Thyroid gland (tissue), 4 donors: ENCODE measurements around the gene LIF. TPM values are rescaled to one million over a fixed set of nuclear protein-coding genes. Genes with fewer than 3 reads are reported as not detected.

Source experiments
- DNase-seq, 2 donors: peaks; one replicate each; pipeline ENCODE4 v3.0.0-alpha.2; 2019
- H3K27ac ChIP-seq, 3 donors: fragments of 200-600 bp; sonication (generic); 1 replicate in 2 of 3; 2 replicates in 1 of 3; pipeline ENCODE4 v1.5.1; 2016 to 2019; ENCODE audit warnings: mild to moderate bottlenecking in 1 of 3, moderate library complexity in 1 of 3
- H3K27me3 ChIP-seq: fragments of 200-600 bp; sonication (generic); one replicate; pipeline ENCODE4 v1.5.1; 2019
- H3K36me3 ChIP-seq, 2 donors: fragments of 200-600 bp; sonication (generic); one replicate each; pipeline ENCODE4 v1.5.1; 2016 to 2019
- H3K4me1 ChIP-seq, 2 donors: fragments of 200-600 bp; sonication (generic); one replicate each; pipeline ENCODE4 v1.5.1; 2017 to 2019
- H3K4me3 ChIP-seq, 3 donors: fragments of 200-600 bp; sonication (generic); replicated peaks in 1 of 3; 1 replicate in 2 of 3; 2 replicates in 1 of 3; pipeline ENCODE4 v1.5.1; 2016; ENCODE audit warnings: mild to moderate bottlenecking in 1 of 3
- H3K9me3 ChIP-seq: fragments of 200-600 bp; sonication (generic); one replicate; pipeline ENCODE4 v1.5.1; 2017
- CTCF ChIP-seq, 6 experiments: fragments of 200-600 bp in 3 of 6; fragments of 450-650 bp in 3 of 6; sonication (generic) in 3 of 6; IDR thresholded peaks; one replicate each; pipeline ENCODE4 v1.5.1; 2016 to 2019; ENCODE audit warnings: antibody characterized with exemption in 6 of 6, mild to moderate bottlenecking in 2 of 6, inconsistent platforms in 1 of 6, moderate library complexity in 1 of 6
- POLR2A ChIP-seq, 2 donors: fragments of 450-650 bp; IDR thresholded peaks; one replicate each; pipeline ENCODE4 v1.6.1; 2017; ENCODE audit warnings: antibody characterized with exemption in 2 of 2, mild to moderate bottlenecking in 2 of 2, moderate library complexity in 1 of 2
- WGBS, 2 donors: methylation state at CpG; one replicate each; pipeline ENCODE4 v1.1.5; 2017; 5-methylcytosine and 5-hydroxymethylcytosine counted together
- intact Hi-C: fragments of 100-400 bp; cut with DNase I; formaldehyde crosslinking; loops from one replicate; pipeline ENCODE4 v1.15.1; 2023
- total RNA-seq, 4 donors: library from RNA; depleted of rRNA; stranded (reverse); fragments of >200 nt; gene quantifications; one replicate each; pipeline ENCODE4 v1.2.3, GENCODE V29; 2016

Gene LIF
- total RNA-seq, 4 donors from 2014 or later, result 0.89 to 2.6 (median 2.2) TPM

GRCh38 chr22:30279932-30280331 is 33.4 kb upstream of the LIF start:
- WGBS, 2 donors, result 90 to 98% methylated on average over 5 of the region's 5 CpGs
- Histone ChIP-seq H3K4me1 (peaks cover 0 to 10% of the 10 kb centered on the region in 2 donors), H3K27me3 (no peaks in the 10 kb centered on the region), H3K27ac (no peak overlapping the region), H3K4me3 (no peak overlapping the region), H3K36me3 (peaks cover 5 to 10% of the 10 kb centered on the region in 2 donors), H3K9me3 (no peaks in the 10 kb centered on the region)
- TF ChIP-seq CTCF (IDR thresholded peaks at IDR 0.05), result no peak
- no peak for TF ChIP-seq POLR2A (IDR thresholded peaks at IDR 0.05)
- no peak for DNase-seq
- intact Hi-C loops, result no loop called here

- Histone ChIP-seq H3K36me3 (peaks cover 0 to 2% of the 10 kb centered on the region in 2 donors), H3K27ac (no peak overlapping the region), H3K9me3 (no peaks in the 10 kb centered on the region), H3K27me3 (no peaks in the 10 kb centered on the region), H3K4me3 (no peak overlapping the region), H3K4me1 (peaks cover 0 to 10% of the 10 kb centered on the region in 2 donors)
- TF ChIP-seq POLR2A (IDR thresholded peaks at IDR 0.05) (no peak), CTCF (IDR thresholded peaks at IDR 0.05) (no peak)
- DNase-seq, result no peak
- intact Hi-C loops, result no loop called here
- WGBS, 2 donors, result 87 to 92% methylated on average over 15 to 16 of the region's 16 CpGs
Measured at GRCh38 chr22:30279046-30279788, 32.7 kb upstream of the LIF start.

GRCh38 chr22:30277547-30278344 is 31.2 kb upstream of the LIF start:
- H3K4me3 ChIP-seq, result no peak overlapping the region
- H3K27ac ChIP-seq, result peak overlapping the region in 1 of 3 donors; percentile 41
- H3K9me3 ChIP-seq, result no peaks in the 10 kb centered on the region
- no peak for DNase-seq
- H3K4me1 ChIP-seq, result peaks cover 0 to 15% of the 10 kb centered on the region in 2 donors
- 46 to 55% methylated on average over 12 to 14 of the region's 14 CpGs for WGBS, 2 donors
- intact Hi-C loops, result no loop called here
- H3K27me3 ChIP-seq, result no peaks in the 10 kb centered on the region
- TF ChIP-seq POLR2A (IDR thresholded peaks at IDR 0.05) (no peak), CTCF (IDR thresholded peaks at IDR 0.05) (no peak)
- H3K36me3 ChIP-seq, result no peaks in the 10 kb centered on the region

- intact Hi-C loops, result no loop called here
- Histone ChIP-seq H3K4me3 (no peak overlapping the region), H3K27ac (no peak overlapping the region), H3K9me3 (no peaks in the 10 kb centered on the region), H3K36me3 (no peaks in the 10 kb centered on the region), H3K27me3 (no peaks in the 10 kb centered on the region), H3K4me1 (peaks cover 0 to 15% of the 10 kb centered on the region in 2 donors)
- 92 to 93% methylated on average over 7 to 8 of the region's 8 CpGs for WGBS, 2 donors
- DNase-seq, result no peak
- TF ChIP-seq CTCF (IDR thresholded peaks at IDR 0.05) (no peak), POLR2A (IDR thresholded peaks at IDR 0.05) (no peak)
Measured at GRCh38 chr22:30276039-30276438, 29.5 kb upstream of the LIF start.

GRCh38 chr22:30275625-30276024 is 29.1 kb upstream of the LIF start:
- Histone ChIP-seq H3K4me1 (peaks cover 0 to 15% of the 10 kb centered on the region in 2 donors), H3K9me3 (no peaks in the 10 kb centered on the region), H3K27me3 (no peaks in the 10 kb centered on the region), H3K27ac (no peak overlapping the region), H3K36me3 (no peaks in the 10 kb centered on the region), H3K4me3 (no peak overlapping the region)
- intact Hi-C loops, result no loop called here
- 62 to 72% methylated on average over 5 to 6 of the region's 8 CpGs for WGBS, 2 donors
- no peak for DNase-seq
- TF ChIP-seq POLR2A (IDR thresholded peaks at IDR 0.05), result no peak
- no peak for TF ChIP-seq CTCF (IDR thresholded peaks at IDR 0.05)
